OCI-LY7 (cell line): ENCODE measurements around the gene ZBED5. TPM values are rescaled to one million over a fixed set of nuclear protein-coding genes. Genes with fewer than 3 reads are reported as not detected.

Experiments used
- BruUV-seq: library from RNA; stranded (reverse); fragments of 400-500 nt; replicated peaks from 2 replicates; lab custom pipeline; 2021; lab: Mats Ljungman, UMichigan
- CTCF ChIA-PET: fragments of 300-600 bp; sonication (Branson Sonifier 250); formaldehyde crosslinking; loops from one replicate; lab custom pipeline; 2022; ENCODE audit warnings: antibody characterized with exemption; ENCODE audit not compliant: unreplicated experiment; lab: Charles Lee
- POLR2A ChIA-PET: fragments of 300-600 bp; sonication (Branson Sonifier 250); formaldehyde crosslinking; loops from one replicate; lab custom pipeline; 2022; ENCODE audit warnings: antibody characterized with exemption; lab: Charles Lee
- DNase-seq: peaks from one replicate; pipeline ENCODE4 v3.0.0-alpha.2; 2015; ENCODE audit warnings: low spot score
- H2AFZ ChIP-seq: fragments of 200-600 bp; sonication (generic), shearing (Covaris generic); 2 replicates; pipeline ENCODE4 v1.6.1; 2014; ENCODE audit warnings: mild to moderate bottlenecking, antibody characterized with exemption, low read length, moderate library complexity
- H3K27ac ChIP-seq: fragments of 200-600 bp; sonication (generic); 2 replicates; pipeline ENCODE4 v1.5.1; 2014; ENCODE audit warnings: mixed run types, low read depth, mild to moderate bottlenecking, moderate library complexity, low read length, inconsistent platforms; ENCODE audit not compliant: poor library complexity, severe bottlenecking
- H3K36me3 ChIP-seq: fragments of 200-600 bp; sonication (generic); 2 replicates; pipeline ENCODE4 v1.6.1; 2014; ENCODE audit warnings: mild to moderate bottlenecking, antibody characterized with exemption, low read length, moderate library complexity, mixed read lengths; ENCODE audit not compliant: insufficient read depth
- H3K4me1 ChIP-seq: fragments of 200-600 bp; sonication (generic); 2 replicates; pipeline ENCODE4 v1.5.1; 2014; ENCODE audit warnings: mild to moderate bottlenecking, low read length; ENCODE audit not compliant: insufficient read depth, poor library complexity, severe bottlenecking
- H3K4me2 ChIP-seq: fragments of 200-600 bp; sonication (generic); 2 replicates; pipeline ENCODE4 v1.6.1; 2014; ENCODE audit warnings: mild to moderate bottlenecking, low read length
- H3K4me3 ChIP-seq: fragments of 200-600 bp; sonication (generic); 2 replicates; pipeline ENCODE4 v1.5.1; 2014; ENCODE audit warnings: mild to moderate bottlenecking, low read depth, low read length; ENCODE audit not compliant: poor library complexity, severe bottlenecking
- H3K79me2 ChIP-seq: fragments of 200-600 bp; sonication (generic); 2 replicates; pipeline ENCODE4 v1.6.1; 2016; ENCODE audit warnings: low read depth, mild to moderate bottlenecking, low read length, moderate library complexity, mixed read lengths; ENCODE audit not compliant: insufficient read depth
- H3K9me2 ChIP-seq: fragments of 200-600 bp; sonication (generic); 2 replicates; pipeline ENCODE4 v1.6.1; 2016; ENCODE audit warnings: mild to moderate bottlenecking, low read length, mixed read lengths; ENCODE audit not compliant: insufficient read depth
- H3K9me3 ChIP-seq: fragments of 200-600 bp; sonication (generic); 2 replicates; pipeline ENCODE4 v1.6.1; 2014; ENCODE audit warnings: mild to moderate bottlenecking, mixed run types, low read length, mixed read lengths
- H4K20me1 ChIP-seq: fragments of 200-600 bp; sonication (generic); 2 replicates; pipeline ENCODE4 v1.6.1; 2014; ENCODE audit warnings: mild to moderate bottlenecking, antibody characterized with exemption, low read length, moderate library complexity, mixed read lengths; ENCODE audit not compliant: insufficient read depth
- CTCF ChIP-seq: fragments of 200-600 bp; sonication (generic); conservative IDR thresholded peaks from 2 replicates; pipeline ENCODE4 v1.5.1; 2014; ENCODE audit warnings: mild to moderate bottlenecking, antibody characterized with exemption, low read length, moderate library complexity, mixed read lengths
- EZH2phosphoT487 ChIP-seq: fragments of 200-600 bp; sonication (generic); IDR thresholded peaks from 2 replicates; pipeline ENCODE4 v1.6.1; 2018; ENCODE audit warnings: low read depth, borderline replicate concordance, mild to moderate bottlenecking, mixed run types, antibody characterized with exemption, low read length, moderate library complexity, mixed read lengths
- intact Hi-C: fragments of 100-400 bp; cut with micrococcal nuclease; formaldehyde crosslinking; loops from one replicate; pipeline ENCODE4 v1.10.0; 2022; ENCODE audit not compliant: unreplicated experiment
- total RNA-seq, 2 experiments: library from RNA; depleted of rRNA in 1 of 2; stranded (reverse); fragments of >200 nt in 1 of 2; shearing (Covaris generic) in 1 of 2; gene quantifications; 2 replicates each; pipeline ENCODE4 v1.2.3, GENCODE V29; 2014 to 2022

ZBED5 gene
- total RNA-seq, 2 experiments from 2014 or later, result 42.1 to 71.9 TPM

DNA sequence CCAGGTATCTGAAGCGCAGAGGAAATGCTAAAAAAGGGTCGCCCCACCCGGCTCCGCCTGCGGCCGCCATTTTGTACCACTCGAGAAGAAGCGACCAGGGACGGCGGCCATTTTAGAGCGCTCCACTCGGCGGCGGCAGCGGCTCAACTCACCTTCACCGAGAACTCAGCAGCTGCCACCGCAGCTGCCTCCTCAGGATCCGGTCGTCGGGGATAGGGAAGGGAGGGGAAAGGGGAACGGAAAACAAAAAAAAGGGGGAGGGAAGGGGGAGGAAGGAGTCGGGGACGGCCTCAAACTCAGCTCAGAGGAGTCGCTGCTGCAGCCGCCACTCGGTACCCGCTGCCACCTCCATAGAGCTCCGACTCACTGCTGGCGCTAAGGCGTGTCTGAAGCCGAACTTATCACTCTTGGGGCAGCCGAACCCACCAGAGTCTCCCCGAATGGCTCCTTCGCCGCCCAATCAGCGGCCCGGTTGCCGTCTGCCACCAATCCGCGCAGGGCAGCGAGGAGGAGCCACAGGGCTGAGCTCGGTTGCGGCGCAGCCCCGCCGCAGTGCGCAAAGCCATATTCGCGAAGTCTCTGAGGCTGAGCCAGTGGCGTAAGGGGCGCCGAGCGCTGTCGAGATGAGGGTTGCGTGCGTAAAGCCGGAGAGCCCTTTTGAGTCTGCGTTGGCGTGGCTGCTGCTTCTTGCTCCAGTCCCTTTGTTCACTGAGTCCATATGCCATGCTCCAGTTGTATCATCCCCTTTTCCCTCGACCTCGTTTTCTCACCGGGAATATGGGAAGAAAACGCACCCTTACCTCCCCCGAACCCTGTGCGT is 49.1 kb downstream of the ZBED5 start, which contains the start of gene EIF4G2:
Gene EIF4G2 (minus strand): TSS at position 374 of the 820 bp plus-strand sequence.
- TF ChIP-seq CTCF (no peak), EZH2phosphoT487 (no peak)
- Histone ChIP-seq H2AFZ (peak within 1 kb of the TSS; percentile 82), H4K20me1 (peaks cover 11% of the 10 kb centered on the region; the same call in 1 of the 2 replicates), H3K4me2 (peak within 1 kb of the TSS; percentile 99), H3K9me2 (no peaks in the 10 kb centered on the region), H3K4me3 (peak within 1 kb of the TSS; percentile 94), H3K4me1 (peaks cover 40% of the 10 kb centered on the region), H3K27ac (peak within 1 kb of the TSS; percentile 87), H3K9me3 (no peaks in the 10 kb centered on the region), H3K79me2 (peaks cover 56% of the 10 kb centered on the region), H3K36me3 (peaks cover 46% of the 10 kb centered on the region)
- ChIA-PET CTCF (interaction anchor here (0.5 to 1.7 kb wide), 5 partner anchors 14 to 125 kb away, joined by 3 to 6 read pairs (median 3); partner anchors contain the start of gene ZBED5), POLR2A (interaction anchor here (0.7 to 3.1 kb wide), 33 partner anchors 8 to 1072 kb away, joined by 3 to 63 read pairs (median 6); partner anchors contain the start of genes AMPD3, CTR9 and ZBED5)
- intact Hi-C loops, result loop anchor here (1.0 kb wide), 1 partner anchor 50 kb away; the partner anchor contains the start of gene ZBED5
- no TSS peak for BruUV-seq
- DNase-seq, result peak; percentile 98

DNA sequence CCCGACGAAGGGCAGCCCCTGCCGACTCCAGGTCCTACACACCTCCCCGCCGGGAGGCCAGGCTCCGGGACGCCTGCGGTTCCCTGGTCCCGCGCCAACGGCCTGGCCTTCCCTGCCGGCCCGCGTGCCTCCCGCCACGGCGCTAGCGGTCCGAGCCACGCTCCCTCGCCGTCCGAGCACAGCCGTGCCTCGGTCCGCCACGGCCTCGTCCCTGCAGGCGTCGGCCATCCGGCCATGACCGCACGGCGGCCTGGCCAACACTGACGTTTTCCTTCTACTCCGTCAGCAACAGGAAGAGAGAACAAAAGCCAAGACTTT is 49.7 kb downstream of the ZBED5 start:
- POLR2A ChIA-PET, result interaction anchor here (0.6 to 3.1 kb wide), 14 partner anchors 9 to 980 kb away, joined by 3 to 63 read pairs (median 8); partner anchors contain the start of gene ZBED5
- BruUV-seq, result no TSS peak
- Histone ChIP-seq H3K79me2 (peaks cover 56% of the 10 kb centered on the region), H3K4me2 (peak overlapping the region; percentile 80), H3K9me2 (no peaks in the 10 kb centered on the region), H3K36me3 (peaks cover 51% of the 10 kb centered on the region), H3K9me3 (no peaks in the 10 kb centered on the region), H3K4me1 (peaks cover 40% of the 10 kb centered on the region), H3K4me3 (peak overlapping the region; percentile 94), H4K20me1 (peaks cover 11% of the 10 kb centered on the region; the same call in 1 of the 2 replicates), H3K27ac (peak overlapping the region; percentile 87), H2AFZ (peak overlapping the region; percentile 19; the same call in 1 of the 2 replicates)
- TF ChIP-seq EZH2phosphoT487 (no peak), CTCF (no peak)
- CTCF ChIA-PET, result interaction anchor here (1.1 to 1.7 kb wide), 2 partner anchors 17 to 50 kb away, joined by 4 to 6 read pairs; partner anchors contain the start of gene ZBED5
- intact Hi-C loops, result loop anchor here (1.0 kb wide), 1 partner anchor 50 kb away; the partner anchor contains the start of gene ZBED5
- DNase-seq, result no peak
